NCI-H1092 (cell line): ENCODE results near the gene ACAA2.

Source experiments
- DNase-seq: peaks from one replicate; lab custom pipeline; 2025; lab: John Stamatoyannopoulos, UW

ACAA2 gene

DNA sequence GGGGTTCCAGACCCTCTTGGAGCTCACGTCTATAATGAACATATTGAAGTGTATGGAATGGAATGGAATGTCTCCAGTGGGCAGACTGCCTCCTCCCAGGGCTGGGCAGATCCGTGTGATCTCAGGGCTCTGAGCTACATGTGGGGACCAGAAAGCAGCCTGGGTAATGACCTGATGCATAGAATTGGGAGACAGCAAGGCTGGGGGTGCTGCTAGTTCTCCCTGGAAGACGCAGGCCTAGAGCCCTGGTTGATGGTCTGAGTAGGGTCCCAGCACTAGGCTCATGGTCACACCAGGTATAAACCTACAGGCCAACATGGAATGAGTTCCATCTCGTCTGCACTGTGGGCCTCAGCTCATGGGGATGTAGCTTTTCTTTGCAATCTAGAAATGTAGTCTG is 46.7 kb downstream of the ACAA2 start:
- no peak for DNase-seq

DNA sequence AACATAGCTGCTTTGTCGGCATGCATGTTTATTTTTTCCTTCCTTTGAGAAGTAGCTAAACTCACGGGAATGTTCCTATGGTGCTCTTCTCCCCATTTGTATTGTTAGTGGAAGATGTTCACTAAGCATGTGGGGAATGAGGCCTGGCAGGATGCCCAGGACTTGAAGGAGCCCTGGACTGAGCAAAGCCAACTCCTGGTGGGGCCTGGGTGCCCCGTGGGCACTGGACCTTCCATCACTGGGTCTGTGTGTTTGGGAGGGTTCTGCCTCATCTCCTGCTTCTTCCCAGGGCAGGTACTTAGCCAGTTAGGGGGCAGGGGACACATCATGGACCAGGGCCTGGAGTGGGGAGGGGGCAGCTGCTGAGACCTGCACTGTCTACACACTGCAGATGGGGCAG is 49.3 kb downstream of the ACAA2 start:
- no peak for DNase-seq

DNA sequence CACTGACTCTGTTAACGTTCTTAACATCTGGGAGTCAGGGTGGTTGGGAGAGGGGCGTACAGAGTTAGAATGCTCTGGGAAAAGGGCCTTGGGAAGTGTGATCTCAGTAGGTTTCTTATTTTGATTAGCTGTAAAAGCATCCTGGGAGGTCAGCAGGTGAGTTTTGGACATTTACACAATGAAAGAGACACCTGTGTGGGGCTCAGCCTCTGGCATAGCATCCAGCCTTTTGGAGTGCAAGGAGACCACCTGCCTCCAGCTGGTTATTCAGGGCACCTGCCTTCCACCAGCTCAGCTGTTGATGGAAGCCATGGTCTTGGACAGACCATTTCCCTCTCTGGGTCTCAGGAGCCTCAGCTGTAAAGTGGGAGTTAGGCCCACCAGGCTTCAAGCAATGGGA is 49.7 kb downstream of the ACAA2 start:
- no peak for DNase-seq

DNA sequence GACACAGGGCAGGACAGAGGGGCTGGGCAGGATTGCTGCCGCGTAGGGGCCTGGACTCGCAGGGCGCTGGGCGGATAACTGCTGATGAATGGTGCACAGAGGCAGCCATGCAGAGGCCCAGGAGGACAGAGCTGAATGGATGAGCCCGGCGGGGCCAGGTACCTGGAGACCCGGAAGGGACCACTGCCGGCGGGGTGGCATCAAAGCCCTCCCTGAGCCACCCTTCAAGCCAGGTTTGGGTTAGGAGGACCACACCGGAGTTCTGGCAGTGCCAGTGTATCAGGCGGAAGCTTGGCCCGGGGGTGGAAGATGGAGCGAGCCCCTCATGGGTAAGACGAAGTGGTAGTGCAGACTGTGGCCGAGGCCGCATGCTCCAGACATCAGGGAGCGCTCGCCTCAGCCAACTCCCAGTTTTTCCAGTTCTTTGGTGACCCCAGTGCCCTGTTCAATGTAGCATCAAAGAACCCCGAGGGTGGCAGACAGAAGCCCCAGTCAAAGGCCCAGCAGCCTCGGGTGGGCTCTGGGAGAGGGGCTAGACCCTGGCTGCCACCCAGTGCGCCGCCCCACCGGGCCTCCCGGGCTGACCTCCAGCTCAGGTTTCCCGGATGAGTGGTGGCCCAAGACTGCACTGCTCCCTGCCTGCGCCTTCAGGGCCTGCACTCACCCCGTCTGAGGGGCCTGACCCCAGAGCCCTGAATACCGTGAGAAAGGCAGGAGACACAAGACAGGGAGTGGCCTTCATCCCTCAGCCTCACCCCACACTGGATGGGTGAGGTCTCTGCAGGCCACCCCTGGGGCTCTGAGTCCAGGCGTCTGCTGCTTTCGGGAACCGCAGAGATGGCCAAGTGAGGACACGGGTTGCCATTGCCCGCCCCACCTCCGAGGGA is 50.9 kb downstream of the ACAA2 start:
- no peak for DNase-seq

DNA sequence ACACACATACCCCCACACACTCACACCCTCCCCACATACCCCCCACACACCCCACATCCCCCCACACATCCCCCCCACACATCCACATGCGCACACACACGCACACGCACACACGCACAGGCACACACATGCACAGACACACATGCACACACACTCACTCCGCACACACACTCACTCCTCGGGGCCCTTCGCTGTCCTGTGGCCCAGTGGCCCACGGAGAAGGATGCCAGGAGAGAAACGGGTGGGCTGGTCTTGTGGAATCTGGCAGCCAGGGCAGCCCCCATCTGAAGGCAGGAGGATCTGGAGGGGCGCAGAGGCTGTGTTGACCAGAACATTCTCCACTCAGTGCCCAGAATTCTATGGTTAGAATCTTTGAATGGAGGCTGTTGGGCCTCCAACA is 51.6 kb downstream of the ACAA2 start:
- no peak for DNase-seq

DNA sequence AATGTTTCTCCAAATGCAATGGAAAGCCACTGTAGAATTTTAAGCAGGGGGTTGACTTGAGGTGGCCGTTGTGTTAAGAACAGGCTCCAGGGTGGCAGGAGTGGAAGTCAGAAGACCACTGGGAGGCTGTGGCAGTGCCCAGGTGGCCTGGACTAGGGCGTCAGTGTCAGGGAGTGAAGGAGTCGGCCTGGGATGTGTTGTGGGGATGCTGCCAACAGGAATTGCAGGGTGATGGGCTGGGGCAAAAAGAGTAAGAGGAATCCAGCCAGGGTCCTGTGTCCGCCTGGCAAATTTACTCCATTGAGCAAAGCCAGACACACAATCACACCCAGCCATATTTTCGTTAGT is 55.1 kb downstream of the ACAA2 start:
- DNase-seq, result no peak

DNA sequence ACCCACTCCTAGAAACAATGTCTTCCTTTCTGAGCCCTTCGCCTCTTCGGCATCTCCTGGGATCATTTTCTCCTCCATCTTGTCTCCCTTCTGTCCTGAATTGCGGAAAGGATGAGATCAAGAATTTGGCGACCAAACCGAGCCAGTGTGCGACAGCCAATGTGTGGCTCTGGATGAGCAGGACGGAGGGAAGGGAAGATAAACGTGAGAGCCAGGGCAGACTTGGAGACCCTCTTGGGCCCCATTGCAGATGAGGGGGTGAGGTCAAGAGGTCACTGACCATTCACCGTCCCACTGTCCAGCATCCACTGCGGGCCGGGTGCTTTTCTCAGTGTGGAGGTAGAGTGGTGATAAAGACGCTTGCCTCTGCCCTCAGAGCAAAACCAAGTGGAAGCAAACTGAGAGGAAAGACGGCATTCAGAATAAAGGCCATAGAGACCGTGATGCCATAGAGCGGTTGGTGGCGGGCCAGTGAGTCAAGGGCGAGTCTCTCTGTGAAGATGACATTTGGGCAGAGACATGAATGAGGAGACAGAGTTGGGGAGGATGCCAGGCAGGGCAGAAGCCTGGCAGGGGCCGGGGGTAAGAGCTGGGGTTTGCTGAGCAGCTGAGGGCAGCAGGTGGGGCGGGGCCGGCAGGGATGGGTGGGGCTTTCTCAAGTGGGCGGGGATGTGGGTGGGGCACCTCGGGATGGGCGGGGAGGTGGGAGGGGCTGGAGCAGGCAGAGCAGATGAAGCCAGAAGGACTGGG is 55.6 kb downstream of the ACAA2 start:
- no peak for DNase-seq

DNA sequence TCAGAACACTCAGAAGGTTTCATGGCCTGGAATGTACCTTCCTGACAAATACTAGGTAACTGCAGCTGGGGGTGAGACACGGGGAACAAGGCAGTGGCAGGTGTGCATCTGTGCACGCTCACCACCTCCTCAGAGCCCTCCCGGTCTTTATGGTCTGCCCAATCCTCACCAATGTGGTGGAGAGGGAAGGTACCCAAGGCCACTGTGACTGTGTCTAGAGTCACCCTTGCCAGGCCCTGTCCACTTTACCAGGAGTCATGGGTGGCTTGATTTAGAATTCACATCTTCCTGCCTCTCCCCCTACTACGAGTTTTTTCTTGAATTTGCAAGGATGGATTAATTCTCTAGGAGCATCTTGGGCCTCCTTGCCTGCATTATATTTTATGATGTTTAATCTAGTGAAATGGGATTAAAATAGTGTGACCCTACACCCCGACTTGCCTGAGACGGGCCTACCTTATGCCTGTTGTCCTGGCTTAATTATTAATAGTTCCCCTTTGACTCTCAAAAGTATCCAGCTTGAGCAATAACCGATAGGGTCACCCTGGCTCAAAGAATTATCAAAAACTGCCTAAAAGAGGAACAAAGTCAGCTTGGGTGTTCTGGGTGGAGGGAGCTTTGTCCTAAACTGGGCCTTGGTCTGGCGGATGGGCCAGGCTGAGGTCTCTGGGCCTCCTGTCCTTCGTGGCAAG is 56.5 kb downstream of the ACAA2 start:
- DNase-seq, result no peak

DNA sequence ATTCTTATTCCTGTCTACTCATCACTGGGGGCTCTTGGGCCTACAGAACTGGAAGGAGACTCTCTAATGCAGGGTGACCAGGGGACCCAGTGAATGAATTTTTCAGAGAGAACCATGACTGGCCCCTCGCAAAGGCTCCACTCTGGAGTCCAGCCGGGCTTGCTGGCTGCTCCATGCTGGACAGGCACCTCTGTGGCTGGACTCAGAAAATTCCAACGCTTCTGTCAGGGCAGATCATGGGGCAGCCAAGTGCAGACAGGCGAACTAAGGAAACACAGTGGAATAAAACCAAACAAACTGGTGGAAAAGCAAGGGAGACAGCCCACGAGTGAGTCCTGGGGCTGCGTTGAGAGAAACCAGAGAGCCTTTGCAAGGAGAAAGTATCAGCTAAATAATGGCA is 57.2 kb downstream of the ACAA2 start:
- DNase-seq, result no peak

DNA sequence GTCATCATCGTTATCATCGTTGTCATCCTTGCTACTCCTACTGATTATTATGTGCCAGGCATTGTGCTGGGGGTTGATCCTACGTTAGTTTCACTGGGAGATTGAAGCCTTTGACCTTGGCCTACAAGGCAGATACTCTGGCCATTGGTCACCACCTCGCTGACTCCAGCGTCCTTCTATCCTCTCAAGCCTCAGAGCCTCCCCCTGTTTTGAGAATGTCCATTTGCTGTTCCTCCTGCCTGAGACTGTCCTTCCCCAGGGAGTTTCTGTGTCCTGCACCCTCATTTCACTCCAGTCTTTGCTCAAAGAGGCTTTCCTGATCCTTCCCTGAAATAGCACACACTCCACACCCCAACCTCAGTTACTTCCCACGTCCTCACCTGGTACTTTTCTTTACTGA is 57.8 kb downstream of the ACAA2 start:
- no peak for DNase-seq

DNA sequence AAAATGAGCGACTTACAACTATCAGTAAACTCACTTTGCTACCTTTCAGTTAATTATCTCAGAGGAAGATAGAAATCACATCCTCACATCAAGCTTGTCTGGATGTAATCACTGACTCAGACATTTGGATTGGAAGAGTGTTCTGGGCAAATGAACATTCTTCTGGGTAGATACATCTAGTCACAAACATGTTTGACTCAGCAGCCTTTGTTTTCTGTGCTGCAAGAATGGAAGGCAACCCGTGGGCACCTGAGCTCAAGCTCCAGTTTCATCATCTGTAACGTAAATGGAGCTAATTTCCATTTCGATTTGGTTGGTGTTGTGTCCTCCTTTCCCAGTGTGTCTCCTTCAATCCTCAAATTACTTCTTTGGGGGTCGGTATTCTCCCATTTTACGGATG is 58.5 kb downstream of the ACAA2 start:
- DNase-seq, result no peak

DNA sequence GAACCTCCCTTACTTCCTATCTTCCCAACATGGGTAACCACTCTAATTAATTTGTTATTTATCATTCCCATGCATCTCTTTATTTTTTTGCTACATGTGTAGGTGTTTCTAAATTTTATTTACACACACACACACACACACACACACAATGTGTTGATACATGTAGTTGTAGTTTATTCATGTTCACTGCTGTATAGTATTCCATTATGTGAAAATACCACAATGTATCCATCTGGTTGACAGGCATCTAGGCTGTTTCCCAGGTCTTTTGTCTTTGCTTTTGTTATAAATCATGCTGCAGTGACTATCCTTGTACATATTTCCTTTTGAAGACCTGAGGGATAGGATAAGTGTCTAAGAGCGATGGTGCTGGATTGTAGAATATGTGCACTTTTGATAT is 59.7 kb downstream of the ACAA2 start:
- DNase-seq, result no peak

DNA sequence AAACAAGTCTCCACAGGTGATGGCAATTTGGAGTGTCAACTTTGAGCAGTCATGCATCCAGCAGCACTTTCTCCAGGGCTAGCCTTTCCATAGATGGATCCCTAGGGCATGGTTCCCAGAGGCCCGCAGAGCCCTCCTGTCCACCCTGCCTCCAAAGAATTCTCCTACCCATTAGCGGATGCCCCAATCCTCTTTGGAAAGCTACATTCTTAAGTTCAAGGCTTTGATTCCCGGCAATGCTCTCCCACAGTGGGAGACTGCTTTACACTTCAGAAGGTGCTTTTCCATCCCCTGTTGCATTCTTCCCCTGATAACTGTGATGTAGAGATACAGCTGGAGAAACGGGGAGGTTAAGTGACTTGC is 61.3 kb downstream of the ACAA2 start:
- DNase-seq, result no peak

DNA sequence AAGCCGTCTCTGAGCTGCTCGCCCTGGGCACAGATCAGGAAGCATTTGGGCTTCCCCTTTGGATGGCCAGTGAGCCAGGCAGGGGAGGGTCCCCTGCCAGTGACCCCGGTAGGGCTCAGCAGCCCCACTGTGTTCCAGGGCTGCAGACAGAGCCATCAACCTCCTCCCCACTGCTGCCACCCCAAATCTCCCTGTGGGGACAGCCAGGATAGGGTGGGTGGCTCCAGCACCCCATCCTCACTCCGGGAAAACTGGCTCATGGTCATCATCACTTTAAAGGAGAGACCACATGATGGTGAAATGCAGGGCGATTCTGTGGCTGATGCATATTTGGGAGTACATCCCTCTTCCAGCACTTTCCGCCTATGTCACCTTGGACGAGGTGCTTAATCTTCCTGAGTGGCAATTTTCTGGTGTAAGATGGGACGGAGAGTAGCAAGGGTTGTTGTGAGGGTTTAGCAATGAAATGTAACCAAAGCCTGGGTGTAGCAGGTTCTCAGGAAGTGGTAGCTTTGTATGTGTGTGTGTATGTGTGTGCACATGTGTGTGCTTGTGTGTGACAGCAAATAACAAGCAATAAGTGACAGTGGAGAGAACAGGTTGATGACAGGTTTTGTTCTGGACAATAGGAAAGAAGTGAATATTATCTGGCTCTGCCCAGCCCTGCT is 61.8 kb downstream of the ACAA2 start:
- DNase-seq, result no peak

DNA sequence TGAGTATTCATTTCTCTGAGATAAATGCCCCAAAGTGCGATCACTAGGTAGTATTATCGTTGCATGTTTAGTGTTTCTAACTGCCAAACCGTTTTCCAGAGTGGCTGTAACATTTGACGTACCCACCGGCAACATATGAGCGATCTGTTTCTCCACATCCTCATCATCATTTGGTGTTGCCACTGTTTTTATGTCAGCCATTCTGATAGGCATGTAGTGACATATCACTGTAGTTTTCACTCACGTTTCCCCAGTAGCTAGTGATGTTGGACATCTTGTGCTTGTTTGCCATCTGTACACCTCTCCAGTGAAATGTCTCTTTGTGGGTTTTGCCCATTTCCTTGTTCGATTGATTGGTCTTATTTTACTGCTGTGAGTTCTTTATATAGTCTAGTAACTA is 63.8 kb downstream of the ACAA2 start:
- DNase-seq, result no peak

DNA sequence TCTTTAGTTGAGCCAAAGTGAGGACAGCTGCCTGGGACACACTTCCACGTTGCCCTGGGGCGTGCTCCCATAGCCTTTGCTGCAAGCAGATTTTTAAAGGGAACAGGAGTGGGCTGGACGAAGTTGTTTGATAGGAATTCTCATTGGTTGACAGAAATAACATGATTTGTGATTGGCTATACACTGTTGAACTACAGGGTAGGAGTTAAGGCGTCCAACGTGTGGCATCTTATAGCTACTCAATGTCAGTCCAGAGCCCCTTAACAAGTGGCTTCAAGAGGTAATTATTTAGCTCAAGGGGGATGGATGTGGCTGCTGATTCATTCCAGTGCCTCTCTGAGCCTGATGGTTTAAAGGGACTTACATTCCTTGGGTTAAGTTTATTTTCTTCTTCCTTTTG is 65.5 kb downstream of the ACAA2 start:
- DNase-seq, result no peak

DNA sequence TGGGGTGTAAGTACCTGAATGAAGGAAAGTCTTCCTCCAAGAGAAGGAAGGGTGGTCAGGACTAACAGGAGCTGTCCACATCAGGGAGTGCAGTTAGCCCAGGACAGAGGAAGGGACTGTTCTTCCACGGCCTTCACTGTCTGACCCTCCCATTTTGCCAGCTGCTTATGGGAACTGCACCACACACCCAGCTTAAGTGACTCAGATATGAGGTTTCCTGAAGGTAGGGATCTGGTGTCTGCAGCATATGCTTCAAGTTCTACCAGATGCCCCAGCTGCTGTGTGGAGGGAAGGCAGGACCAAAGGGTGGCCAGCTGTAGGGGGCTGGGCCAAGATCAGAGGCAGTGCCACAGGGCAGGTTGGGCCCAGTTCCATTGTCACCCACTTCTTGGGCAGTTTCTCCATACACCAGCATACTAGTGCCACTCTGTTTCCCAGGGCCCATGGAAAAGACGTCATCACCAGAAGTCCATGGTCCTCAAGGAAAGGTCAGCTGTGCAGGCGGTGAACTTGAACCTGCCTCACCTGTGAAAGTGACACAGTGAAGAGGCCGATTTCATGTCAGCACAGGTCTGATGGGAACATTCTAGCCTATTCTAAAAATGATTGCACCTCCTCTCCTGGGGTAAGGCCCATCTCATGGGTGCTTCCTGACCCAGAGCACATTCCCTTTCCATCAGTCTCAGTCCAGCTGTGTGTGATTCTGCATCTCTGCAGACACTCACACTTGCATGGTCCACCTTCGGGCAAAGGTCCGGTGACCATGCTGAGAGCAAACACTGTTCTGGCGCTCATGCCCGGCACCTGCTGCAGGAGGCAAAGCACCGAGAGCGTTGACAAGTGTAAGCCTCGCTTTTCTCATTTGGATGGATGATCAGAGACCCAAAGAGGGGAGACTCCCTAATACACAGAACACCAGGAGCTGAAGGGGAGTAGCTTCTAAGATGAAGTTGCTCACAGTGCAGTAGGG is 68.0 kb downstream of the ACAA2 start:
- DNase-seq, result no peak

DNA sequence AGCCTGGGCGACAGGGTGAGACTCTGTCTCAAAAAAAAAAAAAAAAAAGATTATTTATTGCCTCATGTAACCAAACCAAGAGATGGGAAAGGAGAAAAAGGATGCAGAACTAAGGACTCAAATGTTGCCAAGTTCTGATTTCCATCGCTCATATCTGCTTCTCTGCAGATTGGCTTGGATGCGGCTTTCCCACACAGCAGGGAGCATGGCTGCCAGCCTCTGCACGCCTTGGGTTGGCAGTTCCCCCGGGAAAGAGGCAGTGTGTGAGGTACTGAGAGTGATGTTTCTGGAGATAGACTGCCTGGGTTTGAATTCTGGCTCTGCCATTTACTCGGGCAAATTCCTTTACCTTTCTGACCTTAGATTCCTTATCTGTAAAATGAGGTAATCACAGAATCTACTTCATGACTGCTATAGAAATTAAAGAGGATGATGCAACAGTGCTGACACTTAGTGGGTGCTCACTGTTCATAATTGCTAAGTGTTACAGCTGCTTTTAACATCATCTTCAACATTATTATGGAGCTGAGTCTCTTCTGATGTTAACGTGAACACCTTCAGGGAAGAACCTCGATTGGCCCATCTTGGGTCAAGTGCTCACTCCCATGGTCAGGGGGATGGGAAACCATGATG is 68.8 kb downstream of the ACAA2 start:
- no peak for DNase-seq

DNA sequence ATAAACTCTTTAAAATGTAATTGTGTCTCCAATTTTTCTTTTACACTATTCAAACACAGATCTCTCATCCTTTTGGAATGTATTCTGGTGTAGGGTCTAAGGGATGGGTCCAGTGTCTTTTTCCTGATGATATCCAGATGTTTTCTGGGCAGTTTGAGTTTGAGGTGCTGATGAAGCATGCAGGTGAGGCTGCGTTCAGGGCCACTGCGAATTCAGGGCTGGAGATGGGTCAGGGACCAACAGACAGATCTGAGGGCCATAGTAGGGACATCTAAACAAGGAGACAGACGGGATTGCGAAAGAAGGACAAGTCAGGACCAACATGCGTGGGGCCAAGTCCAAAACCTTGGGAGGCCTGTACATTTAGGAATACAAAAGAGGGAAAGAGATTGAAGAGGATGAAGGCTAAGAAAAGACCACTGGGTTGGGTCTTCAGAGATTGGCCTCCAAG is 70.2 kb downstream of the ACAA2 start:
- DNase-seq, result no peak

DNA sequence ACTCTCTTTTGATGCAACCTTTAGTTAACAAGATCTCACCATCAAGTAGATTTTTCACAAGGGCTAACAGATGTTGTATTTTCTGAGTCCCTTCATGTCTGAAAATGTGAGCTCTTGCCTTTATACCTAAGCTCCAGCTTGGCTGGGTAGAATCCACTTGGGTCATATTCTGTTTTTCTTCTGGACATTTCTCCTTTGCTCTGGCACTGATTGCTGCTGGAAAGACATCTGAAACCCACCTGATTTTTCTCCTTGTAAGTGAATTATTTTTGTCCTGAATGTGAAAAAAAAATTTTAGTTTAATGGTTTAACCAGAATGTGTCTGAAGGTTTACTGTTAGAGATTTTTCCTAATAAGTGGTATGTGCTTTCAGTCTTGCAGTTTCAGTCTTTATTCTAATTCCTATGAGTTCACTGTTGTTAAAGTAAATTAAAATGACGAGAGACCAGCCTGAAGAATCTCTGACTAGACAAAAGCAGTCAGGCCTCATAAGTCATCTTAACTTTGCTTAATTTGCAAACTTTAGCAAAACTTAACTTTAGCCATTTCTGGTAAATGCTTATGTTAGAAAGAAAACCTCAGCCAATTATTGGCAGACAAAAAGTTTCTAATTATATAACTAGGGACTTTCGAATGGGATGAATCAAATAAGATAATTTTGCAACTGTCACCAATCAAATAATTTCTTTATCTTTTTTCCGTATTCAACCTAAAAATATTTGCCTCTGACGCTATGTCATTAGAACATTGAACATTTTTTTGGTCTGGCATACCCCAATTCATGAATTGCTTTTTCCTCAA is 70.8 kb downstream of the ACAA2 start:
- DNase-seq, result no peak
